Activated naive CD4-positive, alpha-beta T cell treated with anti-CD3 and anti-CD28 coated beads, Interleukin-2, amount 10 ng/mL, durations not matched to agents 7 days and 5 days (primary cell): Measurements from ENCODE around the gene ADCY9.

Source experiments
- CTCF ChIA-PET: fragments of 350-600 bp; sonication (Branson Sonifier 250); formaldehyde crosslinking; loops from one replicate; lab custom pipeline; 2021; ENCODE audit warnings: antibody characterized with exemption; lab: Charles Lee
- DNase-seq: peaks from one replicate; pipeline ENCODE4 v3.0.0-alpha.2; 2020
- H3K27ac Mint-ChIP-seq: one replicate; pipeline ENCODE4 v1.8.0; 2021; ENCODE audit warnings: mild to moderate bottlenecking, moderate library complexity, mixed read lengths
- H3K27me3 Mint-ChIP-seq: one replicate; pipeline ENCODE4 v1.8.0; 2021; ENCODE audit warnings: mild to moderate bottlenecking, mixed read lengths
- H3K36me3 Mint-ChIP-seq: one replicate; pipeline ENCODE4 v1.8.0; 2021; ENCODE audit warnings: mixed read lengths
- H3K4me1 Mint-ChIP-seq: one replicate; pipeline ENCODE4 v1.8.0; 2021; ENCODE audit warnings: mixed read lengths
- H3K4me3 Mint-ChIP-seq: one replicate; pipeline ENCODE4 v1.8.0; 2021; ENCODE audit warnings: mild to moderate bottlenecking, moderate library complexity, mixed read lengths
- H3K9me3 Mint-ChIP-seq: one replicate; pipeline ENCODE4 v1.8.0; 2021; ENCODE audit warnings: mixed read lengths

The ADCY9 gene

GRCh38 chr16:4138713-4139112 lies 22.5 kb upstream of the ADCY9 start:
- Mint-ChIP-seq H3K9me3 (peaks cover 5% of the 10 kb centered on the region), H3K4me1 (peaks cover 48% of the 10 kb centered on the region), H3K27ac (no peak overlapping the region), H3K27me3 (peaks cover 33% of the 10 kb centered on the region), H3K36me3 (peaks cover 7% of the 10 kb centered on the region), H3K4me3 (no peak overlapping the region)
- CTCF ChIA-PET: interaction anchor here (0.7 kb wide), 1 partner anchor 106 kb away, joined by 3 read pairs; no protein-coding TSS in a partner anchor
- DNase-seq: no peak

- Mint-ChIP-seq H3K27ac (no peak overlapping the region), H3K27me3 (peaks cover 33% of the 10 kb centered on the region), H3K4me3 (no peak overlapping the region), H3K4me1 (peaks cover 37% of the 10 kb centered on the region), H3K36me3 (peaks cover 7% of the 10 kb centered on the region), H3K9me3 (peaks cover 5% of the 10 kb centered on the region)
- no peak for DNase-seq
- CTCF ChIA-PET: no interaction called here
Measured at GRCh38 chr16:4137438-4137837, 21.2 kb upstream of the ADCY9 start.

- H3K4me1 Mint-ChIP-seq: peaks cover 27% of the 10 kb centered on the region
- peaks cover 7% of the 10 kb centered on the region for H3K36me3 Mint-ChIP-seq
- CTCF ChIA-PET: interaction anchor here (0.6 kb wide), 1 partner anchor 153 kb away, joined by 3 read pairs; no protein-coding TSS in a partner anchor
- no peak overlapping the region for H3K4me3 Mint-ChIP-seq
- no peak for DNase-seq
- H3K9me3 Mint-ChIP-seq: peaks cover 5% of the 10 kb centered on the region
- H3K27me3 Mint-ChIP-seq: peaks cover 37% of the 10 kb centered on the region
- H3K27ac Mint-ChIP-seq: no peak overlapping the region
Measured at GRCh38 chr16:4136229-4136813, 20.1 kb upstream of the ADCY9 start.

- H3K27ac Mint-ChIP-seq: no peak overlapping the region
- CTCF ChIA-PET: interaction anchor here (0.5 to 0.8 kb wide), 2 partner anchors 10 to 709 kb away, joined by 3 read pairs; no protein-coding TSS in a partner anchor
- peaks cover 21% of the 10 kb centered on the region for H3K4me1 Mint-ChIP-seq
- H3K36me3 Mint-ChIP-seq: peaks cover 5% of the 10 kb centered on the region
- H3K4me3 Mint-ChIP-seq: no peak overlapping the region
- H3K9me3 Mint-ChIP-seq: peaks cover 3% of the 10 kb centered on the region
- no peak for DNase-seq
- peaks cover 43% of the 10 kb centered on the region for H3K27me3 Mint-ChIP-seq
Measured at GRCh38 chr16:4135537-4135936, 19.3 kb upstream of the ADCY9 start.

GRCh38 chr16:4133897-4134372 lies 17.7 kb upstream of the ADCY9 start:
- no peaks in the 10 kb centered on the region for H3K36me3 Mint-ChIP-seq
- peaks cover 7% of the 10 kb centered on the region for H3K4me1 Mint-ChIP-seq
- no peak overlapping the region for H3K27ac Mint-ChIP-seq
- H3K4me3 Mint-ChIP-seq: no peak overlapping the region
- no peak for DNase-seq
- peaks cover 53% of the 10 kb centered on the region for H3K27me3 Mint-ChIP-seq
- no peaks in the 10 kb centered on the region for H3K9me3 Mint-ChIP-seq
- CTCF ChIA-PET: no interaction called here

- CTCF ChIA-PET: no interaction called here
- Mint-ChIP-seq H3K4me1 (no peaks in the 10 kb centered on the region), H3K36me3 (no peaks in the 10 kb centered on the region), H3K27ac (no peak overlapping the region), H3K4me3 (no peak overlapping the region), H3K27me3 (peaks cover 41% of the 10 kb centered on the region), H3K9me3 (no peaks in the 10 kb centered on the region)
- no peak for DNase-seq
Measured at GRCh38 chr16:4131621-4132020, 15.4 kb upstream of the ADCY9 start.

GRCh38 chr16:4124535-4125294 lies 8.5 kb upstream of the ADCY9 start:
- CTCF ChIA-PET: interaction anchor here (1.2 kb wide), 1 partner anchor 11 kb away, joined by 3 read pairs; no protein-coding TSS in a partner anchor
- Mint-ChIP-seq H3K36me3 (no peaks in the 10 kb centered on the region), H3K27ac (no peak overlapping the region), H3K4me3 (no peak overlapping the region), H3K4me1 (no peaks in the 10 kb centered on the region), H3K9me3 (no peaks in the 10 kb centered on the region), H3K27me3 (peaks cover 61% of the 10 kb centered on the region)
- no peak for DNase-seq

- no peak overlapping the region for H3K4me3 Mint-ChIP-seq
- no peak overlapping the region for H3K27ac Mint-ChIP-seq
- DNase-seq: no peak
- no peaks in the 10 kb centered on the region for H3K4me1 Mint-ChIP-seq
- no peaks in the 10 kb centered on the region for H3K36me3 Mint-ChIP-seq
- no peaks in the 10 kb centered on the region for H3K9me3 Mint-ChIP-seq
- CTCF ChIA-PET: no interaction called here
- peaks cover 64% of the 10 kb centered on the region for H3K27me3 Mint-ChIP-seq
Measured at GRCh38 chr16:4123616-4124300, 7.5 kb upstream of the ADCY9 start.

GRCh38 chr16:4120176-4120575 lies 3.9 kb upstream of the ADCY9 start:
- CTCF ChIA-PET: no interaction called here
- no peaks in the 10 kb centered on the region for H3K36me3 Mint-ChIP-seq
- H3K4me1 Mint-ChIP-seq: peaks cover 8% of the 10 kb centered on the region

GRCh38 chr16:4117250-4117578 lies 972 bp upstream of the ADCY9 start:
- CTCF ChIA-PET: no interaction called here
- Mint-ChIP-seq H3K36me3 (peaks cover 12% of the 10 kb centered on the region), H3K4me3 (peak overlapping the region; percentile 73), H3K27ac (no peak overlapping the region), H3K9me3 (no peaks in the 10 kb centered on the region), H3K4me1 (peaks cover 35% of the 10 kb centered on the region), H3K27me3 (peaks cover 56% of the 10 kb centered on the region)
- no peak for DNase-seq

More at GRCh38 chr16:4120176-4120575, 3.9 kb upstream of the ADCY9 start:
- Mint-ChIP-seq H3K27ac (no peak overlapping the region), H3K27me3 (peaks cover 68% of the 10 kb centered on the region), H3K4me3 (no peak overlapping the region), H3K9me3 (no peaks in the 10 kb centered on the region)
- DNase-seq: no peak

GRCh38 chr16:4115949-4116318 lies 308 bp downstream of the ADCY9 start:
- CTCF ChIA-PET: interaction anchor here (0.7 kb wide), 1 partner anchor 133 kb away, joined by 3 read pairs; no protein-coding TSS in a partner anchor
- H3K9me3 Mint-ChIP-seq: no peaks in the 10 kb centered on the region
- DNase-seq: no peak
- H3K36me3 Mint-ChIP-seq: peaks cover 12% of the 10 kb centered on the region
- H3K27me3 Mint-ChIP-seq: peaks cover 44% of the 10 kb centered on the region
- peaks cover 47% of the 10 kb centered on the region for H3K4me1 Mint-ChIP-seq
- peak overlapping the region; percentile 71 for H3K4me3 Mint-ChIP-seq
- H3K27ac Mint-ChIP-seq: no peak overlapping the region

- H3K36me3 Mint-ChIP-seq: peaks cover 14% of the 10 kb centered on the region
- H3K4me1 Mint-ChIP-seq: peaks cover 53% of the 10 kb centered on the region
- H3K27me3 Mint-ChIP-seq: peaks cover 38% of the 10 kb centered on the region
- peak overlapping the region; percentile 71 for H3K4me3 Mint-ChIP-seq
- peak; percentile 58 for DNase-seq
- no peaks in the 10 kb centered on the region for H3K9me3 Mint-ChIP-seq
- CTCF ChIA-PET: interaction anchor here (0.7 to 1.0 kb wide), 2 partner anchors 133 to 139 kb away, joined by 3 to 7 read pairs; no protein-coding TSS in a partner anchor
- no peak overlapping the region for H3K27ac Mint-ChIP-seq
Measured at GRCh38 chr16:4115209-4115948, 863 bp downstream of the ADCY9 start.

GRCh38 chr16:4114257-4115208 lies 1.7 kb downstream of the ADCY9 start:
- no peak for DNase-seq
- Mint-ChIP-seq H3K4me3 (peak overlapping the region; percentile 71), H3K9me3 (no peaks in the 10 kb centered on the region), H3K36me3 (peaks cover 14% of the 10 kb centered on the region), H3K27ac (no peak overlapping the region), H3K4me1 (peaks cover 59% of the 10 kb centered on the region), H3K27me3 (peaks cover 30% of the 10 kb centered on the region)
- CTCF ChIA-PET: interaction anchor here (1.0 kb wide), 1 partner anchor 140 kb away, joined by 7 read pairs; no protein-coding TSS in a partner anchor
